ENCODE data around the gene BIN1. TPM values are rescaled to one million over a fixed set of nuclear protein-coding genes. Genes with fewer than 3 reads are reported as not detected.

BIN1 gene
- total RNA-seq, 1 donor from 2014 or later: 28.6 TPM

DNA sequence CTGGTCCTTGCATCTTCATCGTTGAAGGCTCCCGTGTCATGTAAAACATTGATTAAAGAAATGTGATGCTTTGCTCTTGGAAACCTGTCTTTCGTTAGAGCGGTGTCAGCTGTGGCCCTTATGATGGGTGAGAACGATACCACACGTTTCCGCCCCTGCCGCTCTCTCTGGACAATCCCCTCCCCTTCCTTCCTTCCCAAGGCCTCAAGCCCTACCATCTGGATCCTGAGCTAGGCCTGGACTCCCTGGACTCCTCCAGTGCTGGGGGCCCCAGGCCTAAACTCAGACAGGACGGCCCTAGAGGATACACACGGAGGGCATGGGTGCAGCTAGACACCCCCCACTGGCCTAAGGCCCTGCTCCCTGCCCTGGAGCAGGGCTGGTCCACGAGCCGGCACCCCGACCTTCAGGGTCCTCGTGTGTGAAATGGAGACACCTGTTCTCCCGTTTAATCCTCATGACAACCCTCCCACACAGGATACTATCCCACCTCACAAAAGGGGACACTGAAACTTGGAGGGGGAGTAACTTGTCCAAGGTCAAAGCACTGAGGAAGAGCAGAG, 13.2 kb downstream of the BIN1 start:
- DNase-seq (ENCODE audit: low spot score) (no peak), ATAC-seq (no peak)

DNA sequence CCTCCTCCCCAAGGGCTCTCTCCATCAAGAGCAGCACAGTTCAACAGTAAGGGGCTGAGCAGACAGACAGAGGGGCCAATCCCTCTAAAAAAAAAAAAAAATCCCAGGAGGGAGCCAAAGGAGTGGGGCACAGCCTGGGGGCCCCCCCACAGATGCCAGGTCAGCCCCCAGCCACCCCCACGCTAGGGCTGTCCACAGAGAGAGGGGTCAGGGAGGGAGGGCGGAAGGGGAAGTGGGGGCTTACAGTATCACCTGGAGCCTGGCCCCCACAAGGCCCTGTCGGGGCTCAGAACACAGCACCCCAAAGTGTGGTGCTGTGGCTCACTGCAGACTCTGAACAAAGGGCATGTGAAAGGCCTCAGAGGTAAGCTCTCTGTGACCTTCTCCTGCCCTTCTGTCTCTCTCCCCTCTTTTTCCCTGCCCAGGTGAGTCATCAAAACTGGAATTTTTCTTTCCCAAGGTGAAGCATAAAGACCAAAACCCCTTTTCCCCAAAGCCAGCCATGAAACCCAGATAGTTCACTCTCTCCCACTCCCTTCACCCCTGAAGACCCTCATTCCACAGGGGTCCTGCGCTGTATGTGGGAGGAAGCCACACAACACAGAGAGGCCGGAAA, 13.9 kb downstream of the BIN1 start:
- no peak for ATAC-seq

DNA sequence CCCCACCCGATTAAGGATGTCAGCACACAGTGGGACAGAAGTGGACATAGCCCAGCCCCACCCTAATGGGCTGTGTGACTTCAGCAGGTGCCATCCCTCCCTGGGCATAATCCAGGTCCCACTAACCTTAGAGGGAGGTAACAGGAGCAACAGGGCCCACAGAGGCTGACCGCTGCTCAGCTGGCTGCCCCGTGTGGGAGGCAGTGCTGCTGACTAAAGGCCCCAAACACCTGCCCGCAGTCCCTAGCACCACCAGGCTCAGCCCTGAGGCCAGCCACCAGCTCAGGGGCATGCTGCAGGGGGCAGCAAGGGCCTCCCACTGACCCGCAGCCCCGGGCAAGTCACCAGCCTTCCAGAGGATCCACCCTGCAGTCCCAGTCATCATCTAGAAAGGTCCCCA, 14.6 kb downstream of the BIN1 start:
- ATAC-seq: no peak
- DNase-seq (ENCODE audit: low spot score): no peak

More for the DNA sequence above, 13.9 kb downstream of the BIN1 start:
- no peak for DNase-seq (ENCODE audit: low spot score)

DNA sequence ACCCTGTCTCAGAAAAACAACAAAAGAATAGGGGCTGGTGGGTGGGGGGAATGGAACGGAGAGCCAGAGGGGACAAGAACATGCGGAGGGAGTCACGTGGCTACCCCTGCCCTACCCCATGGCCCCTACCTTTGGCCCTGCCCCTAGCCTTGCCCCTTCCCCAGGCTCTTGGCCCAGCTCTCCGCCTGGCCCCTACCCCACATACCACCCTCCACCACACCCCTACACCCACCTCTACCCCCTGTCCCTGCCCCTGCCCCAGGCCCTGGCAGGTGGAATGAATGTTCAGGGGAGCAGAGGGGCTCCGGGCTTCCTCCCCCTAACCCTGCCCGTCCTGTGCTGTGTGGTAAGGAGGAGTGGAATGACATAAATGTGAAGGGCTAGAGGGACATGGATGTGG, 15.1 kb downstream of the BIN1 start:
- ATAC-seq (no peak), DNase-seq (ENCODE audit: low spot score) (no peak)

DNA sequence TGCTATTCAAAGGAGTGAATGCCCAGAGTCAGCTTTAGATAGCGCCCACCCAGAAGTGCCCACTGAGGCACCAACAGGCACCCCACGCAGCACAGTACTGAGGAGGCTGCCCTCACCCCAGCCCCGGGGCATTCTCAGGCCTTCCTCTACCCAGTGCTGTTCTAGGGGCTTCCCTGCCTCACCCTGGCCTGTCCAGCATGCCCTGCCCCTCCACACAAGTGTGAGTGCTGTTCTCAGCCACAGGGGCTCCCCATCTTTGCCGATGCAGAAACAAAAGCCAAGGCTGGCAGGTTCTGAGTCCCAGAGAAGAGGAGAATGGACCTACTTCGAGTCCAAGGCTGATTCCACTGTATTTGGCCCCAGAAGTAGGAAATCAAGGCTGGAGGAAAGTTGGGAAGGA, 15.8 kb downstream of the BIN1 start:
- ATAC-seq: no peak
- no peak for DNase-seq (ENCODE audit: low spot score)

- DNase-seq (ENCODE audit: low spot score) (no peak), ATAC-seq (no peak)
Observed at GRCh38 chr2:127090281-127091120, 16.5 kb downstream of the BIN1 start.

- no peak for ATAC-seq
Observed at GRCh38 chr2:127089478-127090235, 17.3 kb downstream of the BIN1 start.

DNA sequence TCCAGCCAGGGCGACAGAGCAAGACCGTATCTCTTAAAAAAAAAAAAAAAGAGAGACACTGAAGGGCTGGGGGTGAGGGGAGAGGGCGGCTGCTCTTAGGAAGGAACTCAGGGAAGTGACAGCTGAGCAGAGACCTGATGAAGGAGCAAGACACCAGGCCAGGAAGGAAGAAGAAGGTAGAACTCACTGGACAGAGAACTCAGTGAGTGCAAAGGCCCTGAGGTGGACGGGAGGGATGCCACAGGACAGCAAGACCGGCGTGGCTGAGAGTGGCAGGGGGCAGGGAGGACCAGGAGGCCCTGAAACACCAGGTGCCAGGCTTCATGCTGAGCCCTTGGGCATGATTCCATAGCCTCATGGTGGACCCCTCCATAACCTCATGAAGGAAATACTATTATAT, 18.2 kb downstream of the BIN1 start:
- DNase-seq (ENCODE audit: low spot score) (no peak), ATAC-seq (no peak)

More at GRCh38 chr2:127089478-127090235, 17.3 kb downstream of the BIN1 start:
- no peak for DNase-seq (ENCODE audit: low spot score)

DNA sequence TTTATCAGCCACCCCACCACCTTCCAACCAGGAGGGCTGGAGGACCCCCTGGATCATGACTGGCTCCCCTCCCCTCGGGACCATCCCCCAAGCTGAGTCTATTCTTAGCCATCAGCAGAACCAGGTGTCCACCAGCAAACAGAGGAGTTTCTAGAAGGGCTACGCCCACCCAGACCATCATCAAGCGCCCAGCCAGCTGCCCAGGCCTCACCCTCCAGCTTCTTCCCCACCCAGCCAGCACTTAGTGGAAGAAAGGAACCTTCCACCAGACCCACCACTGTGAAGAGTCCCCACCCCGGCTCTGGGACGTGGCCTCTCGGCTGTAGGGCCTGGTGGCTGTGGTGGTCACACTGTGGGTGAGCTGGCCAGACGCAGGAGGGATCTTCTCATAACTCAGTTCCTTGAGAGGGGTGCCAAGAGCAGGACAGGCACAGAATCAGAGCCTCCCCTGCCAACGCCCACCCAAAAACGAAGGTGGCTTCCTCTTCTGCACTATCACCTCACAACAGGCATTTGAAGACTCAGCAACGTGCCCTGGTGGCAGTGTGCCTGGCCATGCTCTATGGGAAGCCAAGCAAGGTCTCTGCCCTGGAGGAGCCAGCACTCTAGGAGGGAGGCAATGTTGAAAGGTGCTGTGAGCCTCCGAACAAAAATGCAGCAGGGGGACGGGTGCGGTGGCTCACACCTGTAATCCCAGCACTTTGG, 19.0 kb downstream of the BIN1 start:
- ATAC-seq: peak; percentile 54
- DNase-seq (ENCODE audit: low spot score): peak; percentile 57

GRCh38 chr2:127086990-127087790, 19.8 kb downstream of the BIN1 start:
- DNase-seq (ENCODE audit: low spot score) (no peak), ATAC-seq (no peak)

DNA sequence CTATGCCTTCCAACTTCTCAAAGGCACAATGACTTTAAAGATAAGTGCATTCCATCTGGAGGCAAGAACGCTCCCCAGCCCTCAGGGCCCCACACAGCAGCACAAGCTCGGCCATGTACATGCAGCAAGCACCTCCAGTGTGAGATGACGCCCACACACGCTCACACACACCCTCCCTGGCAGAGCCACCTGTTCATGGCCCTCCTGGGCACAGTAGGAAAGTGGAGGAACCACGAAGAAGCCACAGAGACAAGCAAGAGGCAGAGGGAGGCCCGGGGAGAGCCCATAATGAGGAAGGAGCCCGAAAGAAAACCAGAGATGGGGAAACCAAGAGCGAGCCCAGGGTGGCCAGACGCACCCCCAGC, 21.7 kb downstream of the BIN1 start:
- ATAC-seq (no peak), DNase-seq (ENCODE audit: low spot score) (no peak)

DNA sequence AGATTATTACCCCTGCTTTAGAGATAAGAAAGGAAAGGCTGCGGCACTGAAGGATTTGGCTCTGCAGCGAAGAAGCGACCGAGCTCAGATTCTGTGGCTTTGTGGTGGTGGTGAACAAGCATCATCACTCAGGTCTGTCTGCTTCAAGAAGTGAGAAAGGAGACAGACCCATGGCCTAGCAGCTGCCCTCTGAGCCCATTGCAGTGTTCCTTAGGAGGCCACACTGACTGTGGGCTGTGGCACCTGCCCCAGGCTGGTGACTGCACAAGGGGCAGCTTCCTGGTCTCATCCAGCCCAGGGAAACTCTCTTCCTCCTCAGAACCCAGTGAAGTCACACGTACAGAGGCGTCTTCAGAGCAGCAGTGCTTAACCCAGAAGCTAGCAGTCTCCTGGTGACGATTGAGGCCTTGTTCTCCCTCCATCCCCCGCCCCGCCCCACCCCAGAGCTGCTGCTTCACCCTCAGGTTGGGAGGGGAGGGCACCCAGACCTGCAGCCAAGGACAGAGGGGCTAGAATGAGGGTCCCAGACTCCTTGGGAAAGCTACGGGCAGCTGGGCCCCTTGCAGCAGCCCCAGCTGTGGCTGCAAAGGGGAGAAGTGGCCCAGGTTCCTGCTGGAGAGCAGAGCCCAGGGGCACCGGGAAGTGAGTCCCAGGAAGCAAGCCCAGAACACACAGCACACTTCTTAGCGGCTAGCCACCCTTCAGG, 22.2 kb downstream of the BIN1 start:
- peak; percentile 11 for ATAC-seq
- no peak for DNase-seq (ENCODE audit: low spot score)

DNA sequence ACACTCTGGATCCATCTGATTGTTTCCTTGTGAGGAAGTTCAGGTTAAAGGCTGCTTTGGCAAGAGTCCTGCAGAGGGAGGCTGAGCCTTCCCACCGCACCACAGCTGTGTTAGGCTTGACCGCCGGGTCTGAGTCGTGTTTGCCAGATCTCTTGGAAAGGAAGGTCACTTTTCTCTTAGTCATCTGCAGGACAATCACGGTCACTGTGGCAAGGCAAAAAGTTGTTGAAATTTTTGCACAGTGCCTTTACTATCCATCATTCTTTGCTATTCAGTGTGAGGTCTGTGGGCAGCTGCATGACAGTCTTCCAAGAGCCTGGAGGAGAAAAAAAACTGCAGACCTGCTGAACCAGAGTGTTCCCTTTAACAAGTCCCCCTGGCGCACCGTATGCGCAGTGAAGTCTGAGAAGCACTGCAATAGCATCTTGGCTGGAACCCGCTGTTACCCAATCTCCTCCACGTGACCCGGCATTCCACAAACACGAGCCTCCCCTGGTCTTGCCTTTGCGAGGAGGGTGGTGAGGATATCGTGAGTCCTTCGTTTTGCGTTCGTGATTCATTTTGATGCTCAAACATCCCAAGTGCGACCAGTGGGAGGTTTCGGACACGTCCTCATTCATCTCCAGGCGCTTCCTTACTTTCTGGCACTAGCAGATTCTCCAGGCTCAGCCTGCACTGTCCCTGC, 23.0 kb downstream of the BIN1 start:
- DNase-seq (ENCODE audit: low spot score) (peak; percentile 90), ATAC-seq (peak; percentile 81)

DNA sequence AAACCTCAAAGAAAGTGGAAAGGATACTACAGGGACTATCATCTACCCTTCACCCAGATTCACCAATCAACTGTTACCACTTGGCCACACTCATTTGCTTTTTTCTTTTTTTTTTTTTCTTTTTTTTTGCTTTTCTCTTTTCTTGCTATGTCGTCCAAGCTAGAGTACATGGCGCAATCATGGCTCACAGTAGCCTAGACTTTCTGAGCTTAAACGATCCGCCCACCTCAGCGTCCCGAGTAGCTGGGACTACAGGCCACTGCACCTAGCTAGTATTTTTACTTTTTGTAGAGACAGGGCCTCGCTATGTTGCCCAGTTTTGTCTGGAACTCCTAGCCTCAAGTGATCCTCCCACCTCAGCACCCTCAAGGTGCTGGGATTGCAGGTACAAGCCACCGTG, 24.0 kb downstream of the BIN1 start:
- DNase-seq (ENCODE audit: low spot score): no peak
- no peak for ATAC-seq

- DNase-seq (ENCODE audit: low spot score) (no peak), ATAC-seq (no peak)
Observed at GRCh38 chr2:127081826-127082633, 24.9 kb downstream of the BIN1 start.

DNA sequence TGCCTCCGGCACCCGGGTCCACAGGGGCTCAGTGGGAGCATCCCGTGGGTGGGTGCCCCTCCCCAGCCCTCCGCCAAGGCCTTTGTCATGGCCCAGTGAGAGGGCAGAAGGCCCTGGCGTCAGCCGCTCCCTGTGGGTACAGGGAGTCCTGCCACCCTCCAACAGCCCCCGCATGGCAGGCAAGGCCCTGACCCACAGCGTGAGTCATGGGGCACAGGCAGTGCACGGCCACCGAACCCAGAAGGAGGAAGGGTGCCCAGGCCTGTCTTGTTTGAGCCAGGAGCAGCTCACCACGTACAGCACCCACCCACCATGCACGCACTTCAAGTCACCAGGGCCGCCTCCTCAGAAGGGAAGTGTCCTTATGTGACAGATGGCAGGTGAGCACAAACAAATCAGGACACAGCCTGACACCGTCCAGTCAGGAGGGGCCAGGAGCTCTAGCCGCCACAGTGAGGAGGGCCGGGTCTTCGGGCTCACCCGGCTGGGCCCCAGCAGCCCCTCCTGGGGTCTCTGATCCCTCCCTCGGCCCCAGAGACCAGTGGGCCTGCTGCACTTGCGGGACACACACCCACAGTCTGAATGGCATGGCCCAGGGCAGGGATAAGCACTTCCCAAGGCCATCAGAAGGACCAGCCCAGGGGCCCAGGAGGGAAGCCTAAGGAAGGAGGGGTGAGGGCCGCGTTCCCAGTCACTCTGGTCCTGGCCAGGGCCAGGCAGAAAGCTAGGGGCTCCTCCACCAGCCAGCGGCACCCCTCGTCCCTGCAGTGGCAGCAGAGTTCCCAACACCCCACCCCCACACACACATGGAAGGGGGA, 25.8 kb downstream of the BIN1 start:
- DNase-seq (ENCODE audit: low spot score): no peak
- ATAC-seq: no peak
